WTC11 (cell line): ENCODE results near the gene PCSK2.

Source experiments
- SMAD3 ChIP-seq: sonication (generic); formaldehyde crosslinking; IDR thresholded peaks from 2 replicates; pipeline ENCODE4 v1.8.0; 2022; ENCODE audit warnings: missing genetic modification reagents, mild to moderate bottlenecking, borderline replicate concordance
- ZNF416 ChIP-seq: fragments of 250-450 bp; sonication (Bioruptor Pico); IDR thresholded peaks from 2 replicates; pipeline ENCODE4 v1.9.0; 2021; ENCODE audit warnings: mild to moderate bottlenecking, inconsistent platforms
- ZNF423 ChIP-seq: fragments of 250-450 bp; sonication (Bioruptor Pico); IDR thresholded peaks from 2 replicates; pipeline ENCODE4 v2.1.2; 2022; ENCODE audit warnings: mild to moderate bottlenecking, moderate library complexity
- TF ChIP-seq, protein P1 (sequence below): fragments of 200-600 bp; IDR thresholded peaks from 2 replicates; pipeline ENCODE4 v1.8.0; 2022; ENCODE audit warnings: antibody characterized with exemption
- TF ChIP-seq, protein P2 (sequence below): sonication (generic); formaldehyde crosslinking; IDR thresholded peaks from 2 replicates; pipeline ENCODE4 v1.8.1; 2023; ENCODE audit warnings: mild to moderate bottlenecking, missing genetic modification reagents
- TF ChIP-seq, protein P3 (sequence below): sonication (generic); formaldehyde crosslinking; IDR thresholded peaks from 2 replicates; pipeline ENCODE4 v1.8.0; 2022; ENCODE audit warnings: mild to moderate bottlenecking, missing genetic modification reagents
- TF ChIP-seq, protein P4 (sequence below): sonication (generic); formaldehyde crosslinking; IDR thresholded peaks from 2 replicates; pipeline ENCODE4 v1.8.0; 2022; ENCODE audit warnings: mild to moderate bottlenecking, missing genetic modification reagents
- TF ChIP-seq, protein P5 (sequence below): sonication (generic); formaldehyde crosslinking; IDR thresholded peaks from 2 replicates; pipeline ENCODE4 v1.8.1; 2022; ENCODE audit warnings: missing genetic modification reagents, borderline replicate concordance
- TF ChIP-seq, protein P6 (sequence below): sonication (generic); formaldehyde crosslinking; IDR thresholded peaks from 2 replicates; pipeline ENCODE4 v1.8.0; 2022; ENCODE audit warnings: mild to moderate bottlenecking, missing genetic modification reagents

DNA sequence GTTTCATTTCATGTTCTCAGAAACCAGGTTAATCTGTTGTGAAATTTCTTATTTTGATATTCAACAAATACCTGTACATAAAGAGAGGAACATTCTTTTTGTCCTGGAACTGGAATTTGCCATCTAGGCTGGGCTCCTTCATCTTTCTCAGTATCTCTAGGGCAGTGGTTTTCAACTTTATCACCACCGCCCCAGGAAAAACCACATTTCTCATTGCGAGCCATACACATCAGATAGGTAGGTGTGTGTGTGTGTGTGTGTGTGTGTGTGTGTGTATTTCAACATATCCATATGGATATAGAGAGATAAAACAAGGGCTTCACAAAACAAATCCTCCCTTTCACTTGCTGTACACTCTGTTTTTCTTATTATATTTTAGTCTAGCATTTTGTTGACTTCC lies 280.2 kb downstream of the PCSK2 start:
- TF ChIP-seq ZNF416 (CRISPR knock-in tag) = no peak
- TF ChIP-seq, protein P1, sequence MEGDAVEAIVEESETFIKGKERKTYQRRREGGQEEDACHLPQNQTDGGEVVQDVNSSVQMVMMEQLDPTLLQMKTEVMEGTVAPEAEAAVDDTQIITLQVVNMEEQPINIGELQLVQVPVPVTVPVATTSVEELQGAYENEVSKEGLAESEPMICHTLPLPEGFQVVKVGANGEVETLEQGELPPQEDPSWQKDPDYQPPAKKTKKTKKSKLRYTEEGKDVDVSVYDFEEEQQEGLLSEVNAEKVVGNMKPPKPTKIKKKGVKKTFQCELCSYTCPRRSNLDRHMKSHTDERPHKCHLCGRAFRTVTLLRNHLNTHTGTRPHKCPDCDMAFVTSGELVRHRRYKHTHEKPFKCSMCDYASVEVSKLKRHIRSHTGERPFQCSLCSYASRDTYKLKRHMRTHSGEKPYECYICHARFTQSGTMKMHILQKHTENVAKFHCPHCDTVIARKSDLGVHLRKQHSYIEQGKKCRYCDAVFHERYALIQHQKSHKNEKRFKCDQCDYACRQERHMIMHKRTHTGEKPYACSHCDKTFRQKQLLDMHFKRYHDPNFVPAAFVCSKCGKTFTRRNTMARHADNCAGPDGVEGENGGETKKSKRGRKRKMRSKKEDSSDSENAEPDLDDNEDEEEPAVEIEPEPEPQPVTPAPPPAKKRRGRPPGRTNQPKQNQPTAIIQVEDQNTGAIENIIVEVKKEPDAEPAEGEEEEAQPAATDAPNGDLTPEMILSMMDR = no peak
- TF ChIP-seq, protein P2, sequence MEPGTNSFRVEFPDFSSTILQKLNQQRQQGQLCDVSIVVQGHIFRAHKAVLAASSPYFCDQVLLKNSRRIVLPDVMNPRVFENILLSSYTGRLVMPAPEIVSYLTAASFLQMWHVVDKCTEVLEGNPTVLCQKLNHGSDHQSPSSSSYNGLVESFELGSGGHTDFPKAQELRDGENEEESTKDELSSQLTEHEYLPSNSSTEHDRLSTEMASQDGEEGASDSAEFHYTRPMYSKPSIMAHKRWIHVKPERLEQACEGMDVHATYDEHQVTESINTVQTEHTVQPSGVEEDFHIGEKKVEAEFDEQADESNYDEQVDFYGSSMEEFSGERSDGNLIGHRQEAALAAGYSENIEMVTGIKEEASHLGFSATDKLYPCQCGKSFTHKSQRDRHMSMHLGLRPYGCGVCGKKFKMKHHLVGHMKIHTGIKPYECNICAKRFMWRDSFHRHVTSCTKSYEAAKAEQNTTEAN (CRISPR knock-in tag) = no peak
- no peak for TF ChIP-seq ZNF423 (CRISPR knock-in tag)
- TF ChIP-seq, protein P3, sequence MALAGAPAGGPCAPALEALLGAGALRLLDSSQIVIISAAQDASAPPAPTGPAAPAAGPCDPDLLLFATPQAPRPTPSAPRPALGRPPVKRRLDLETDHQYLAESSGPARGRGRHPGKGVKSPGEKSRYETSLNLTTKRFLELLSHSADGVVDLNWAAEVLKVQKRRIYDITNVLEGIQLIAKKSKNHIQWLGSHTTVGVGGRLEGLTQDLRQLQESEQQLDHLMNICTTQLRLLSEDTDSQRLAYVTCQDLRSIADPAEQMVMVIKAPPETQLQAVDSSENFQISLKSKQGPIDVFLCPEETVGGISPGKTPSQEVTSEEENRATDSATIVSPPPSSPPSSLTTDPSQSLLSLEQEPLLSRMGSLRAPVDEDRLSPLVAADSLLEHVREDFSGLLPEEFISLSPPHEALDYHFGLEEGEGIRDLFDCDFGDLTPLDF (CRISPR knock-in tag) = no peak
- TF ChIP-seq, protein P4, sequence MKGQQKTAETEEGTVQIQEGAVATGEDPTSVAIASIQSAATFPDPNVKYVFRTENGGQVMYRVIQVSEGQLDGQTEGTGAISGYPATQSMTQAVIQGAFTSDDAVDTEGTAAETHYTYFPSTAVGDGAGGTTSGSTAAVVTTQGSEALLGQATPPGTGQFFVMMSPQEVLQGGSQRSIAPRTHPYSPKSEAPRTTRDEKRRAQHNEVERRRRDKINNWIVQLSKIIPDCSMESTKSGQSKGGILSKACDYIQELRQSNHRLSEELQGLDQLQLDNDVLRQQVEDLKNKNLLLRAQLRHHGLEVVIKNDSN (CRISPR knock-in tag) = no peak
- TF ChIP-seq, protein P5, sequence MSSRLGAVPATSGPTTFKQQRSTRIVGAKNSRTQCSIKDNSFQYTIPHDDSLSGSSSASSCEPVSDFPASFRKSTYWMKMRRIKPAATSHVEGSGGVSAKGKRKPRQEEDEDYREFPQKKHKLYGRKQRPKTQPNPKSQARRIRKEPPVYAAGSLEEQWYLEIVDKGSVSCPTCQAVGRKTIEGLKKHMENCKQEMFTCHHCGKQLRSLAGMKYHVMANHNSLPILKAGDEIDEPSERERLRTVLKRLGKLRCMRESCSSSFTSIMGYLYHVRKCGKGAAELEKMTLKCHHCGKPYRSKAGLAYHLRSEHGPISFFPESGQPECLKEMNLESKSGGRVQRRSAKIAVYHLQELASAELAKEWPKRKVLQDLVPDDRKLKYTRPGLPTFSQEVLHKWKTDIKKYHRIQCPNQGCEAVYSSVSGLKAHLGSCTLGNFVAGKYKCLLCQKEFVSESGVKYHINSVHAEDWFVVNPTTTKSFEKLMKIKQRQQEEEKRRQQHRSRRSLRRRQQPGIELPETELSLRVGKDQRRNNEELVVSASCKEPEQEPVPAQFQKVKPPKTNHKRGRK = no peak
- TF ChIP-seq, protein P6, sequence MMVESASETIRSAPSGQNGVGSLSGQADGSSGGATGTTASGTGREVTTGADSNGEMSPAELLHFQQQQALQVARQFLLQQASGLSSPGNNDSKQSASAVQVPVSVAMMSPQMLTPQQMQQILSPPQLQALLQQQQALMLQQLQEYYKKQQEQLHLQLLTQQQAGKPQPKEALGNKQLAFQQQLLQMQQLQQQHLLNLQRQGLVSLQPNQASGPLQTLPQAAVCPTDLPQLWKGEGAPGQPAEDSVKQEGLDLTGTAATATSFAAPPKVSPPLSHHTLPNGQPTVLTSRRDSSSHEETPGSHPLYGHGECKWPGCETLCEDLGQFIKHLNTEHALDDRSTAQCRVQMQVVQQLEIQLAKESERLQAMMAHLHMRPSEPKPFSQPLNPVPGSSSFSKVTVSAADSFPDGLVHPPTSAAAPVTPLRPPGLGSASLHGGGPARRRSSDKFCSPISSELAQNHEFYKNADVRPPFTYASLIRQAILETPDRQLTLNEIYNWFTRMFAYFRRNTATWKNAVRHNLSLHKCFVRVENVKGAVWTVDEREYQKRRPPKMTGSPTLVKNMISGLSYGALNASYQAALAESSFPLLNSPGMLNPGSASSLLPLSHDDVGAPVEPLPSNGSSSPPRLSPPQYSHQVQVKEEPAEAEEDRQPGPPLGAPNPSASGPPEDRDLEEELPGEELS (CRISPR knock-in tag) = no peak
- no peak for TF ChIP-seq SMAD3 (CRISPR knock-in tag)
